ENCODE measurements around the gene PCGF5. TPM values are rescaled to one million over a fixed set of nuclear protein-coding genes. Genes with fewer than 3 reads are reported as not detected.

PCGF5 gene
- total and polyA plus RNA-seq, 2 of the 8 experiments (the other 6 are each of a cell fraction or from before 2014, with no cell fraction given) = 5.8 to 8.4 TPM

DNA sequence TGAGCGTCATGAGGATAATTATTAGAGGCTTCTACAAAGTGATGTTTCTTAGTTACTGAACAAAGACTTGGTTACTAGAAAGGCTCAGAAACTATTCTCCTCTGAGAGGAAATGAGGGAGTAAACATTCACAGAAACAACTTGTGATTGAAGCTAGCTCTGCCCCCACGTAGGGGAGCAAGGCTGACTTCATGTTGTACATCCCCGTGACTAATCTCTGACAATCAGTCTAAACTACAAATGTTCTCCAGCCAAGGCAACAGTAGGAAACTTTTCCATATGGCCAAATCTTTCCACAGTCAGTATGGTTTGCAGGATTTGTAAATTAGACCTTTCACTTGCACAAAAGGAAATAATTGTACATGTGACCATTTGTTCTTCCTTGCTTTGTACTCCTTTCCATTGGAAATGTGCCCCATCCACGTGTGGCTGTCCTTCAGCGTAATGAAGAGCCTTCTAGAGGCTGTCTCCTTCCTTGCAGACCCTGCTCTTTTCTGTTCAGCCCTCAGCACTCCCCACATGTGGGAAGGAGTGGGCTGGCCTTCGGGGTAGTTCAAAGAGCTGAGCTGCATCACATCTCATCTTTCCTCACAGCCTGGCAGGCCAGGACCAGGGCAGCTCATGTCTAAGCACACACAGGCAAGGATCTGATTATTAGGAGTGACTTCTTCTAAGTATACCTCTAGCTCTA is 93.5 kb downstream of the PCGF5 start:
- Histone ChIP-seq H3K9me3 (ENCODE audit: insufficient read depth in 2 of 2, low read depth in 1 of 2, low read length in 1 of 2) (no peaks in the 10 kb centered on the region), H4K20me1 (replicated peaks in 1 of 2; ENCODE audit: control insufficient read depth in 1 of 2, insufficient read depth in 2 of 2, low read length in 2 of 2) (no peaks in the 10 kb centered on the region), H3K56ac (replicated peaks; ENCODE audit: insufficient read length, low read depth, low read length) (no peak overlapping the region), H3K23ac (ENCODE audit: insufficient read length) (no peak overlapping the region), H3K23me2 (ENCODE audit: low read depth, low read length) (no peaks in the 10 kb centered on the region), H3K79me1 (ENCODE audit: low read depth, low read length) (no peaks in the 10 kb centered on the region), H3K4me2 (ENCODE audit: insufficient read depth in 1 of 2, low read depth in 2 of 2, low read length in 2 of 2) (no peak overlapping the region), H3K36me3 (ENCODE audit: control insufficient read depth in 2 of 4, insufficient read depth in 4 of 4, low read length in 3 of 4) (no peaks in the 10 kb centered on the region), H3K79me2 (ENCODE audit: control insufficient read depth in 1 of 2, insufficient read depth in 2 of 2, low read length in 2 of 2) (no peaks in the 10 kb centered on the region), H3K4ac (replicated peaks; ENCODE audit: insufficient read length, low read depth, low read length) (no peak overlapping the region), H3K14ac (ENCODE audit: insufficient read length) (no peak overlapping the region), H2AFZ (ENCODE audit: low read length) (0 out of 2 replicates have a peak overlapping the region, but pooled peaks have one; percentile 4), H2AK5ac (ENCODE audit: low read depth, low read length) (no peak overlapping the region), H2BK20ac (ENCODE audit: low read length) (no peak overlapping the region), H3K4me3 (ENCODE audit: extremely low read depth in 1 of 4, insufficient read depth in 2 of 4, low read depth in 3 of 4, low read length in 4 of 4) (no peak overlapping the region), H3K9ac (replicated peaks in 1 of 4; ENCODE audit: extremely low read depth in 1 of 4, low read depth in 3 of 4, low read length in 3 of 4) (no peak overlapping the region), H2BK12ac (ENCODE audit: low read depth, low read length) (no peak overlapping the region), H2BK5ac (ENCODE audit: low read depth, low read length) (no peak overlapping the region), H3K4me1 (replicated peaks in 1 of 4; ENCODE audit: control insufficient read depth in 3 of 4, insufficient read depth in 4 of 4, low read length in 3 of 4) (no peaks in the 10 kb centered on the region), H2BK15ac (ENCODE audit: low read length) (no peak overlapping the region), H3K27me3 (replicated peaks in 1 of 4; ENCODE audit: control insufficient read depth in 3 of 4, extremely low read depth in 1 of 4, insufficient read depth in 3 of 4, low read length in 3 of 4) (peaks cover 0 to 1% (median 0%) of the 10 kb centered on the region in 4 experiments; a peak in 1 of 7 replicates), H4K5ac (ENCODE audit: insufficient read length, low read depth, low read length) (no peak overlapping the region), H3K27ac (ENCODE audit: low read depth, low read length) (no peak overlapping the region), H3K18ac (ENCODE audit: extremely low read depth, low read length) (no peak overlapping the region), H2BK120ac (replicated peaks; ENCODE audit: low read depth, low read length) (no peak overlapping the region), H4K8ac (ENCODE audit: extremely low read depth, insufficient read depth, low read length) (no peak overlapping the region), H4K91ac (replicated peaks; ENCODE audit: insufficient read length, low read length) (no peak overlapping the region)
- ChIA-PET POLR2A (ENCODE audit: partially characterized antibody) (no interaction called here), CTCF (ENCODE audit: partially characterized antibody) (interaction anchor here (1.3 to 4.8 kb wide), 2 partner anchors 15 kb away, joined by 4 to 26 read pairs; no protein-coding TSS in a partner anchor)
- 91% methylated on average over 6 of the region's 6 CpGs; no CpG with 5 or more reads in 1 of the 2 experiments for WGBS, 2 experiments (ENCODE audit: extremely low coverage in 1 of 2, insufficient coverage in 1 of 2, insufficient read length in 1 of 2, insufficient replicate concordance in 2 of 2, low coverage in 1 of 2, low lambda C conversion rate in 2 of 2, missing lambda C conversion rate in 1 of 2)
- DNase-seq (ENCODE audit: low read depth in 1 of 2, low spot score in 2 of 2) = no peak
- TF ChIP-seq FOSL1 (IDR thresholded peaks at IDR 0.05; ENCODE audit: insufficient read depth, low read depth, low read length) (no peak), TAF7 (optimal IDR thresholded peaks at IDR 0.05; ENCODE audit: borderline replicate concordance, low read depth, low read length) (no peak), KDM4A (IDR thresholded peaks at IDR 0.05; ENCODE audit: low read depth, low read length, severe bottlenecking) (no peak), CEBPB (IDR thresholded peaks at IDR 0.05; ENCODE audit: low read depth, low read length) (no peak), CTCF (IDR thresholded peaks at IDR 0.05; ENCODE audit: control extremely low read depth in 1 of 3, insufficient read depth in 1 of 3, low read depth in 1 of 3, low read length in 3 of 3) (no peak), BCL11A (IDR thresholded peaks at IDR 0.05; ENCODE audit: low read depth in 2 of 2, low read length in 2 of 2) (no peak), SIN3A (conservative IDR thresholded peaks at IDR 0.05 in 1 of 2, IDR thresholded peaks at IDR 0.05 in 1 of 2; ENCODE audit: low read depth in 1 of 2, low read length in 2 of 2) (no peak)
- no peak for FAIRE-seq
